ENCODE results near the gene MYH15. TPM values are rescaled to one million over a fixed set of nuclear protein-coding genes. Genes with fewer than 3 reads are reported as not detected.

Gene MYH15
- total RNA-seq, 1 experiment from 2014 or later: 1.2 TPM

- H3K36me3 ChIP-seq (ENCODE audit: control insufficient read depth, insufficient read depth, low read length): no peaks in the 10 kb centered on the region
- H3K4me1 ChIP-seq (ENCODE audit: control insufficient read depth, insufficient read depth, low read length): no peaks in the 10 kb centered on the region
- no peak for DNase-seq (ENCODE audit: low read depth, low spot score)
- in situ Hi-C loops (cut with HindIII; ENCODE audit: low pct_unique_long_range_greater_than_20kb, low sequenced_read_pairs) (no loop called here), intact Hi-C loops (cut with micrococcal nuclease; ENCODE audit: unreplicated experiment) (no loop called here)
- H3K9me3 ChIP-seq (ENCODE audit: control insufficient read depth, insufficient read depth, low read depth, low read length): no peaks in the 10 kb centered on the region
- H3K27me3 ChIP-seq (ENCODE audit: control insufficient read depth, insufficient read depth, low read length): no peaks in the 10 kb centered on the region
- BruUV-seq (replicated peaks): no TSS peak
- POLR2A ChIA-PET: no interaction called here
- H3K27ac ChIP-seq (ENCODE audit: low read length): no peak overlapping the region
- no peak overlapping the region for H3K4me3 ChIP-seq (ENCODE audit: low read depth in 2 of 2, low read length in 2 of 2)
- CTCF ChIA-PET: no interaction called here
- ATAC-seq: no peak
- TF ChIP-seq TCF7L2 (IDR thresholded peaks at IDR 0.05; ENCODE audit: low read depth, low read length) (no peak), SIN3A (IDR thresholded peaks at IDR 0.05; ENCODE audit: borderline replicate concordance, insufficient read depth, low read depth, low read length) (no peak), REST (IDR thresholded peaks at IDR 0.05; ENCODE audit: insufficient read depth in 1 of 2, low read depth in 2 of 2, low read length in 1 of 2) (no peak), POLR2AphosphoS5 (IDR thresholded peaks at IDR 0.05; ENCODE audit: low read depth, low read length) (no peak), CTCF (IDR thresholded peaks at IDR 0.05) (no peak)
Observed at GRCh38 chr3:108359011-108359410, 151.4 kb downstream of the MYH15 start.

GRCh38 chr3:108357042-108357441, 153.4 kb downstream of the MYH15 start:
- H3K4me3 ChIP-seq (ENCODE audit: low read depth in 2 of 2, low read length in 2 of 2): no peak overlapping the region
- H3K36me3 ChIP-seq (ENCODE audit: control insufficient read depth, insufficient read depth, low read length): no peaks in the 10 kb centered on the region
- intact Hi-C loops (cut with micrococcal nuclease; ENCODE audit: unreplicated experiment) (no loop called here), in situ Hi-C loops (cut with HindIII; ENCODE audit: low pct_unique_long_range_greater_than_20kb, low sequenced_read_pairs) (no loop called here)
- no peaks in the 10 kb centered on the region for H3K9me3 ChIP-seq (ENCODE audit: control insufficient read depth, insufficient read depth, low read depth, low read length)
- TF ChIP-seq SIN3A (IDR thresholded peaks at IDR 0.05; ENCODE audit: borderline replicate concordance, insufficient read depth, low read depth, low read length) (no peak), CTCF (IDR thresholded peaks at IDR 0.05) (no peak), TCF7L2 (IDR thresholded peaks at IDR 0.05; ENCODE audit: low read depth, low read length) (no peak), REST (IDR thresholded peaks at IDR 0.05; ENCODE audit: insufficient read depth in 1 of 2, low read depth in 2 of 2, low read length in 1 of 2) (no peak), POLR2AphosphoS5 (IDR thresholded peaks at IDR 0.05; ENCODE audit: low read depth, low read length) (no peak)
- BruUV-seq (replicated peaks): no TSS peak
- H3K27me3 ChIP-seq (ENCODE audit: control insufficient read depth, insufficient read depth, low read length): no peaks in the 10 kb centered on the region
- POLR2A ChIA-PET: no interaction called here
- ATAC-seq: no peak
- no peaks in the 10 kb centered on the region for H3K4me1 ChIP-seq (ENCODE audit: control insufficient read depth, insufficient read depth, low read length)
- no peak overlapping the region for H3K27ac ChIP-seq (ENCODE audit: low read length)
- CTCF ChIA-PET: no interaction called here
- no peak for DNase-seq (ENCODE audit: low read depth, low spot score)
